GM21367 (cell line): Measurements from ENCODE around the gene GNG2.
A peak's percentile ranks its signal among the peaks of the same experiment; 100 is the strongest.

Experiments
- ATAC-seq: cut with Tn5 transposase; IDR thresholded peaks from one replicate; pipeline ENCODE4 v1.9.1; 2021; ENCODE audit not compliant: unreplicated experiment

The GNG2 gene

DNA sequence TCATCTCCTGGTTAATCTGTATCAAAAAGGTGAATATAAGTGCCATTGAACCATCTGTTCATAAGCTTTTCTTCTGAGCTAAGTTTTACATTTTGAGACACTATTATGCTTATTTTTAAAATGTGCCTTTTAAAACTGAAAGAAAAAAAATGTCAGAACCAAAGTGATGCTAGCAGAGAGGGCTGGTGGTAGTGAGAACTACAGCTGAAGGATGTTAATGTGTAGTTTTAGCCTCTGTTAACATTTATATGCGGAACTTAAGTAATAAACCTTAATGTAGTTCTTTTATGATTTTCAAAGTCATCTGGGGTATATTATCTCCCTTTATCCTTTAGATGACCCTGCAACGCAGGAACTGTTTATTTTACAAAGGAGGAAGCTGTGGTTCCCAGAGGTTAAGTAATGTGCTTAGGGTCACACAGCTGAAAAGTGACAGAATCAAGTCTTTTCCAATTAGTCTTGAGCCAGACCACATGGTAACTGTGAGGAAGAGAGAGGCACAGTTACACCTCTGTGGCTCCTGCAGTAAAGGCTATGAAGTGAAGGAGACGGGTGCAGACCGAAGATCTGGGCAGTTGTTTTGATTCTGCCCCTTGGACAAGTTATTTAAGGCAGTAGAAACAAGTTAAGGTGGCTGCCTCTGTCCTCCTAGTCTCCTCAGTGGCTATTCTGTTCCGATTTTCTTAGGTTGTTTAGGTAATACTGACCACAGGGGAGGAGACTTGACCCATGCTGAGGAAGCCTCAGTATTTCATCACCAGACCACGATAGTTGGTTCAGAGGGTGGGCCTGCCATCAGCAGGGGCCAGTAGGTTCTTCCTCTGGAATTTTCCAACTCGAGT is 23.9 kb downstream of the GNG2 start:
- ATAC-seq, result no peak

DNA sequence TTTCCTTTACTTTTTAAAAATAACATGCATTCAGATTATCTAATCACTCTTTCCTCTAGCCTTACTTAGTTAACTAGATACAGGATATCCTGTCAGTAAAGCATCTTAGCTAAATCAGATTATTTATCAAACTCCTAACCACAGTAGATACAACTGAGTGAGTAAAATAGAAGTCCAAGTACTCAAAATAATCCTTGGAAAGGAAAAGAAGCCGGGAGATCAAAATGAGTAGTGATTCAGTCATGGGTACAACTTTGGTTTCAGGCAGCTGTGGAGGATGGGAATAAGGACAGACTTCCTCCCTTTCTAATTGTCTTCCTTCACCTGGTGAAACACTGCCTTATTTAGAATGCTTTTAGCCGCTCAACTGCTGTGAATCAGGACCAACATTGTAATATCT is 29.4 kb downstream of the GNG2 start:
- ATAC-seq, result no peak

DNA sequence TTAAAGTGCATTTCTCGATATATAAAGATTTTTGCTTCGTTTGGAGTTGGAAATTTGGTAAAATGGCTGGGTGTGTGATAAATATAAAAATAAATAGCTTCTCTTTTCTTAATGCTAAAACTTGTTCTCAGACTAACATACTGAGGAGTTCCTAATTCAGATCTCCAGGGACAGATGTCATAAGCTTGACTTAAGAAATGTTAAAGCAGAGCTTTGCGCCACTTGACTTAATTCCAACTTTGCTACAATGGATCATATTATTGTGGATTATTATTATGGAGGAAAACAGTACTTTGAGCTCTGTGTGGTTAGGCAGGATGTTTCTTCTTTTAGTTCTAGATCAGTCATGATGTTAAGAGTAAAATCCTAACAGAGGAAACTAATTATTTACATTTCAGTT is 33.8 kb downstream of the GNG2 start:
- no peak for ATAC-seq

DNA sequence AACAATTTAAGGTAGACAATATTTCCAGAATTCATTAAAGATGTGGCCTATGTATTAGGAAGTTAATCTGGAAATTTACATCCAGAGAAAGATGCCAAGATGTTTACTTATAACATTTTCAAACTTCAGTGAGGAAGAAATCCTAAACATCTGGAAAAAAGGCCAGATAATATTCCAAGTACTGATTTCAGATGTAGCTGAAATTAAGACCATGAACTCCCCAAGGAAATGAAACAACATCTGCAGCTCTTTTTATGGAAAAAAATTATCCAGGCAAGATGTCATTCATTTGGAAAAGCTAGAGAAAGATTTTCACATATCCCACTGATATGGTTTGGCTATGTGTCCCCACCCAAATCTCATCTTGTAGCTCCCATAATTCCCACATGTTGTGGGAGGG is 35.0 kb downstream of the GNG2 start:
- no peak for ATAC-seq

DNA sequence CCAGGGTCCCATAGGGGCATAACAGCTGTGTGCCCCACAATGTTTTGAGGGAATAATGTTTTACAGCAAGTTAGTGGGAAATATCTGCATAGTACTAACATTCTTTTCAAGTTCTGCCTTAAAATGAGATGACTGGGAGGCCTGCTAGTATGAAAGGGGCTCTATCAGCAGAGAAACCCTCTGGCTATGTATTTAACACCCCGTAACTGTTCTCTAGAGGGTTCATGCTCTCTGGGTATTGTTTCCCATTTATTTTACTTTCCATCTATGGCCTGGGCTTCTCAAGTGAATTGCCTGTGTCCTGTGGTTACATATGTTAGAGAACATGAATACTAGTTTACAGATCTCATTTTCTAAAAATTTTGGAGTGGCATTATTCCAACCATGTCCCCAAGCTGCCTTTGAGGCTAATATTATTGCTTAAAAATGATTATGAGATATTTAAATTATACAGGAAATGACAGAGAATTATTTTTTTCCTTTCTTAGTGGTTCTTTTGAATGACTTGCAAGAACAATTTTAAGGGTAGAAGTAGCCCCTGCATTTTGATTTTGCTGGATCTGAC is 37.5 kb downstream of the GNG2 start:
- no peak for ATAC-seq

DNA sequence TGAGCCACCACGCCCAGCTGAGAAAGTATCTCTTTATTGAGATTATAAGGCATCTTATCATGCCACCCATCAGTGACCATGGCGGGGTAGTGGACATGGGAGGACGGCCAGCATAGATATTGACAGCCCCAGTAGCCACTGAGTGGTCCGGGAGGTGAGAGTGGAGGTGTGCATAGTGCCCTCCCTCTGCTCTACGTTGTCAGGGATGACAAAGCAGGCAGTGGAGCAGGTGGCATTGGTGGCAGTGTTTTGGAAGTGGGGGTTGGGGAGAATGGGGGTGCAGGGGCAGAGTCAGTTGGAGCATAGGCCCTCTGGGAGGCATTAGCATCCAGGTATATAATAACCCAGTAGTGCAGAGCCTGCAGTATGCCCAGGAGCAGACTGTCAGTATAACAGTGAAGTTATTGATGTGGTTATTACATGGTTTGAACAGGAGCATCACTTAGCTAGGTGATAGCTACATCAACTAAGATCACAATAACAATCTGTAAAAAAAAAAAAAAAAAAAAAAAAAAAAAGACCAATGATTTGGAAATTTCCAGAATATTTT is 41.1 kb downstream of the GNG2 start:
- ATAC-seq, result no peak

DNA sequence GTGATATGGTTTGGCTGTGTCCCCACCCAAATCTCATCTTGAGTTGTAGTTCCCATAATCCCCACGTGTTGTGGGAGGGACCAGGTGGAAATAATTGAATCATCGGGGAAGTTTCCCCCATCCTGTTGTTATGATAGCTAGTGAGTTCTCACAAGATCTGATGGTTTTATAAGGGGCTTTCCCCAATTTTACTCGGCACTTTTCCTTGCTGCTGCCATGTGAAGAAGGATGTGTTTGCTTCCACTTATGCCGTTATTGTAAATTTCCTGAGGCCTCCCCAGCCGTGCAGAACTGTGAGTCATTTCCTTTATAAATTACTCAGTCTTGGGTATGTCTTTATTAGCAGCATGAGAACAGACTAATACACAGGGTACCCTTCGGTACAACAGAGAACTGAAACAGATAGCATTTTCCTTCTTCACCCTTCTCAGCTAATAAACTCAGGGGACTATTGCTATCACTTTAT is 45.3 kb downstream of the GNG2 start:
- peak; percentile 83 for ATAC-seq

DNA sequence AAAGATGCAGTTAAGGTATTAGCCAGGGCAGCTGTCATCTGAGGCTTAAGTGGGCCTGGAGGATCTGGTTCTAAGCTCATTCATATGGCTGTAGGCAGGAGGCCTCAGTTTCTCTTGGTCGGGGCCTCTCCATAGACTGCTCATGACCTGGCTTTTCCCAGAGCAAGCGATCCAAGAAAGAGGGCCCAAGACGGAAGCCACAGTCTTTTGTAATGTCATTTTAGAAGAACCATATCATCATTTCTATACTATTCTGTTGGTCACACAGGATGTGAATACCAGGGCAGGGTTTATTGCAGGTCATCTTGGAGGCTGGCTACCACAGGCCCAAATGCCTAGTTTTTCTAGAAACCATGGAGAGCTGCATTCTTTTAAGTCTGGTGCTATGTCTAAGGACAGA is 47.7 kb downstream of the GNG2 start:
- ATAC-seq, result no peak

DNA sequence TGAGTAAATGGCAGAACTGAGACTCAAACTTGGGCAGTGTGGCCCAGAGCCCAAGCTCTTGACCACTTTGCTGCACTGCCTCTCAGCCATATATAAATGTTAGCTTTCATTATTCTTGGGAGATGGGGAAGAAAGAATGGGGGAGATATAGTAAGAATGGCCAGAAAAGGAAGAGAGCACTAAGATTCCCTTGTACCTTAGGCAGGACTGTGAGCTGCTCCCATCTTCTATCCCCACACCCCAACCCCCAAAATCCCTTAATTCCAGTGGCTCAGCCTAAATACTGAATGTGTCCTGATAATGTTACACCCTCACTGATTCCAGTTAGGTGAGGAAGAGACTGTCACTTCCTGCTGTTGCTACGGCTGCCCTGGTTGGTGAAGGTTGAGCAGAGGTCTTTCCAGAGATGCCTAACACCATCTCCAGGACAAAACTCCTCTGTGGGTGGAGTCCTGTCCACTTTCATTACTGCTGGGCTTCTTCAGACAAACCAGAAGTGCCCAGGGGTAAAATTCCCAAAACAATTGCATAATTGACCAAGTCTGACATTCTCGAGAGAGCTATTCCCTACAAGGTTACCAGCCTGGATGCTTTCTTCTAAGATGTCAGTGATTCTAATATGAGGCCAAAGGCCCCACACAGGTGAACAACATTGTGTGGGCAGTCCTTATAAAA is 51.8 kb downstream of the GNG2 start:
- ATAC-seq, result no peak

DNA sequence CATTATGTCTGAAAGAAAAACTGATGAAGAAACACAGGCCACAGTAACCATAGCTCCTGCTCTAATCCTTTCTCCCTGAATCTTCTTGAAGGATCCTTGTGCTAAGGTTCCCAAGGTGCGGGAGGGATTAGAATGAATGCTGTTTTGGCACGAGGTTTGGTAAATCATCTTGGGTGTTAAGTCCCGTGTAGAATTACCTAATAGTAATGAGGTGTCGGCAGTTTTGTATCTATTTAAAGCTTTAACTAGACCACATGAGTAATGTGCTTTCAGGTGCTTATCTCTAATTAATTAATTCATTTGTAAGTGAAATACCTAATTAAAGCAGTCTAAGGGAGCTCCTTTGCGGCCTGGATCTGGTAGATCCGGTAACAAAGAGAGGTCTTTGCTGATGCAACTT is 53.9 kb downstream of the GNG2 start:
- ATAC-seq, result no peak

DNA sequence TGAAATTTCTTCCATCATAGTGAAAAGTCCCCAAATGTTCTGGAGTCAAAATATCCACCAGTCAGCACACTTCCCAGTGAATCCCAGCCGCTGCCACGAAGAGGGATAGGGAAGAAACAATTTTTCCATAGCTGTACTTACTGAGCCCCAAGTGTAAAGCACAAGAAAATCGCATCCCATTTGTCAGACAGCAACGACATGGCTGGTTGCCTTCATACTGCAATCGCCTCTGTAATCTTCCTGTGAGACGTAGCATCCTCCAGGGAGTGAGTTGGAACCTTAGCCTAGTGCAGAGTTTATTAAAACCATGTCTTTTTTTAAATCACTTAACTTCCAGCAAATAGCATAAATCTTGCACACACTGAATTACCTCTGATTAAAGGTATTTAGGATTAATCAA is 56.8 kb downstream of the GNG2 start:
- no peak for ATAC-seq

DNA sequence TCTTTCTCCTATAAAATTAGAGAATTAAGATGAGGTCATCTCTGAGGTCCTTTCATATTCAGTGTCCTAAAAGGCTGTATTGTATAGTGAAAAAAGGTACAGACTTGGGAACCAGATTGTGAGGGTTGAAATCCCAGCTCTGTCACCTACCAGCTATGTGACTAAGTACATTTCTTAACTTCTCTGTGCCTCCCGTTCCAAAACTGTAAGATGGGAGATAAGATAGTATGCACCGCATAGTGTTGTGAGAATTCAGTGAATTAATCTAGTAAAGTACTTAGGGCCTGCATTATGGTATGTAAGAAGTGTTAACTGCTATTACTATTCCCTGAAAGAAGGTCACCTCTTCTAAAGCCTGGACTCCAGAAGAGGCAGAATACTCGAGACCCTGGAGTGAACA is 60.6 kb downstream of the GNG2 start:
- ATAC-seq, result no peak

DNA sequence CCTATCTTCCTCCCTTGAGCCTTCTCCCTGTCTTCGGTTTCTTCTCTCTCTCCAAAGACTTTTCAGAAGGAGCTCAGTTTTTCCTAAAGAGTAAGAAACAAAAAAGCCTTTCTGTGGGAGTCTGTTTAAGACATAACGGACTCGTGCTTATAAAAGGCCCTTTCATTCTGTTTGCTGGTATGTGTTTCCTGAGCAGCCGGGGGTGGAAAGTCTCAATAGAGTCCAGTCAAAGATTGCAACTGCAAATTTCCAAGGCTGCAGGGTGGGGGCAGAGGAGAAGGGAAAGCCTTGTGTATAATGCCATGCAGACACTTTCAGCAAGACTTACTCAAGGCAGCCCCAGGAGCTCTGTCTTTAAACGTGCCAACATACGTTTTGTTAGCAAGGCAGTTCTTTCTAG is 62.2 kb downstream of the GNG2 start:
- no peak for ATAC-seq

DNA sequence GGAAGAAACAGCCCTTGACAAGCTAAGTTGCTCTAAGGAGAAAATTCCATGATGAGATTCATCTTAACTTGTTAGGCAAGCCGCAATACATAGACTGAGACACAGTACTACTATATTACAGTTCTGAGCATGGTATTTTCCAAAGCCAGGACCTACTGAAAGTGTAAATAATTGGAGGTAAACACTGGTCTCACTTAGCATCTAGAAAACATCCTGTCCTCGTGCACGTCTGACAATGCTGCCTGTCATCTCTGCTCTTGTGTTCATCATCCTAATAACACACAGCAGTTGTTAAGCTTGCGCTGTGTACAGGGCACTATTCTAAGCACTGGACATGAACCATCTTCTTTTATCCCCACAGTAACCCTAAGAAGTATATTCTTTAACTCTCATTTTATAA is 64.2 kb downstream of the GNG2 start:
- no peak for ATAC-seq

DNA sequence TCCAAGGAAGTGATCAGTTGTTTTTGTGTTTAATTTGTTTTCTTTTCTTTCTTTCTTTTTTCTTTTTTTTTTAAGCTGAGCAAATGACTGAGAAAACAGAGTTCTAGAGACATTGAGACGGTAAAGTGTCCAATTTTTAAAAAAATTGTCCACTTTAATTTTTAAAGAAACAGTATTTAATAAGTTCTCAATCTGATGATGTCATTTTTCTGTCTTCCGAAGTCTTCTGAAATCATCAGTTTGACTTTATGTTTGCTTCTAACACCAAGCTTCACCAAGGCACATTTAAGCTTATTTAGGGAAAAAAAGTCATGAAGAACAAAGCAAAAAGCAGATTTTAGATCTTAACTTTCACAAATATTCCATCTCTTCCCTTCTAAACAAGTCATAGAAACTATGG is 65.6 kb downstream of the GNG2 start:
- no peak for ATAC-seq

DNA sequence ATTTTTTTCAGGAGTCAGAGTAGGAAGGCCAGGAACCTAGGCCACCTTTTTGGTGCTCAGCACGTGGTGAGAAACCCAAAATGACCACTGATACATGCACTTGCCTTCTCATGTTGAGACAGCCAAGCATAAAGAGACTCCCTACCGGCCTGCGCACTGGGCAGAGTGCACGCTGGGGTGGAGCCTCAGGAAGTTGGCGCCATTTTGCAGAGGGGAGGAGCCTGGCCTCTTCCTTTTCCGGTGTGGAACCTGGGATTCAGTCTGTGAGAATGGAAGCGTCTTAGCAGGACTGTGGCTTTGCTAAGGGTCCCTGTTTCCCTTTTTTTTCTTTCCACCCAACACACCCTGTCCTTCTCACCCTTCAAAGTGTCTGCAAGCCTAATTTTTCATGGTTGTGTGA is 66.0 kb downstream of the GNG2 start:
- no peak for ATAC-seq

DNA sequence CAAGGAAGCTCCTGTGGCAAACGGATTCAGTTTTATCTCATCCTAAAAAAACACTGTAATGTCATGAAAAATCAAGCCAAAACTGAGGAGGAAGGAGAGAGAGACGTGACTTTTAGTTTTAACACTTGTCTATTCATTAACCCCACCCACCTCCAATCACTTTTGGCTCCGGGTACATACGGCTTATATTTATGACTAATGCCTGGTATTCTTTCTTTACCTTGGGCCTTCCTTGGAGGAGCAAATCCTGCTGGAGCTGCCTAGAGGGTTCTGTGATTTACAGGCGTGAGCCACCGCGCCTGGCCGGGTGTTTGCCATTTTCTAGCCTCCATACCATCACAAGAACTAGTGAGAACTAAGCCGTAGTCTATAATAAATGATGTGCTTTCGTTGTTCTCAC is 68.2 kb downstream of the GNG2 start:
- no peak for ATAC-seq

DNA sequence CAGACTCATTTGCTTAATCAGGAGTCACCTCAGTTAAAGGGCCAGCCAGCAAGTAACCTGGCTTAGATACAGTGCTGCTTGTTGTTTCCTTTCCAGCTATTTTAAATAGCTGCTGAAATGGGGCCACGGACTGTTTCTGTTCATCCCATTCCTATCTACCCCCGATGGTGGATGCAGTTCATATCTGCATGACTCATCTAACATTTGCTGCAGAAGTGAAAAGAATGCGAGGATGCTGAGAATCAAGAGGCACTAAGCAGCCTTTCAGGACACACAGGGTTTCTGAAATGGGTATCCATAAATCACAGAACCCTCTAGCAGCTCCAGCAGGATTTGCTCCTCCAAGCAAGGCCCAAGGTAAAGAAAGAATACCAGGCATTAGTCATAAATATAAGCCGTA is 68.8 kb downstream of the GNG2 start:
- ATAC-seq, result no peak

DNA sequence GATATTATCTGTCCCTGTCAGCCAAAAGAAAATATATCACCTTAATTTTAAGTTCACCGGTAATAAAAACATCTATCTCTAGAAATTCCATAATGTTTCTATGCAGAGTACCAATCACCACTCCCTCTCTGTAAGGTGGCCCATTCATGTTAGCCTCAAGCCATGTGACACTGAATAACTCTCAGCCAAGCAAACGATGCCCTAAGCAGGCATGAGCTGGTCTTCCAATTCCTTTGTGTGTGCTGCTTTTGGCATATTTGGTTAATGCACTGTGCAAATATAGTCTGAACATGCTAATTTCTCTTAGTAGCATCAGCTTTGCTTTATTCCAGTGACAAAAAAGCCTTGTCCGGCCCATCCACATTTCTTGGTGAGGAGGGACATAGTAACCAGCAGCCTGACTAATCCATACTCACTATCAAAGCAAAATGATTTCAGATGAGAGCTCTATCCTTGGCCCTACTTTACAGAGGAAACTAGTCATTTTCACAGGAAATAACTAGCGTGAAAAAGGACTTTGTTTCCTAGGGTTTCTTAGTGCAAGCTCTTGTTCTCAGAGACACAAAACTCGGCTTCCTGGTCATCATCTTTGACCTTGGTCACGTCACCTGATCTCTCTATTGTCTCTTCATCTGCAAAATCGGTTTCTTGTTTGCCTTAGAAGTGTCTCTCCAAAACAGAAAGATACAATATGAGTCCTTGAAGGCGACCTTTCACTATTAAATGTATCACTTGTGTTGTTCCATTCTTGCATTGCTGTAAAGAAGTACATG is 69.7 kb downstream of the GNG2 start:
- no peak for ATAC-seq

DNA sequence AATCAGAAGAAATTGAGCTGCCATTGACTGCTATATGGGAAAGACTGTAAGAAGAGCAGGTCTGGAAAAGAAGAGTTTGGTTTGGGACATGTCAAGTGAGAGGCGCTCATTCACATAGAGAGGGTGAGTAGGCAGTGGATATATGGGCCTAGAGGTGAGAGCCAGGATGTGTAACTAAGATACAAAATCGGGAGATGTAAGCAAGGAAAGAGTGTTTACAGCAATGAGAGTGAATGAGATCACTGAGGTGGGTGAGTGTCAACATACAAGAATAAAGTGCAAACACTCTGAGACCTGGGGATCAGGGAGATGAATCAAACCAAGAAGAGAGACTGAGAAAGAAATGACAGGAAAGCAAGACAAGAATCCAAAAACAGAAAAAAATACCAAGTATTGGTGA is 70.9 kb downstream of the GNG2 start:
- no peak for ATAC-seq

DNA sequence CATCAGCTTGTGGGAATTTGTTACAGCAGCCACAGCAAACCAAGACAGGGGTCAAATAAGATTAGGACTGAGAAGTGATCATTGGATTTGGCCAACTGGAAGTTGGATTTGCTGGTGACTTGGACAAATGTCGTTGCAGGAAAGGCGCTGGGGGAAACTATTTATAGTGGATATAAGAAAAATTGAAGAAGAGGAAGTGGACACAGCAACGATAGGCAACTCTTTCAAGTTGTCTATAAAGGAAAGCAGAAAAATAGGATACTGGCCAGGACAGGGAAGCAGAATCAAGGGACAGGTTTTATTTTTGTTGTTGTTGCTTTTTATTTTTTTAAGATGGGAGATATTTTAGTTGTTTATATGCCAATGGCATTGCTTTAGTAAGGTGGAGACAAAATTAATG is 72.8 kb downstream of the GNG2 start:
- ATAC-seq, result no peak
